Gastroesophageal sphincter (tissue), 3 donors: ENCODE data around the gene C6orf52.

ENCODE experiments used
- EP300 ChIP-seq: sonication (generic); formaldehyde crosslinking; IDR thresholded peaks from one replicate; pipeline ENCODE4 v1.6.1; 2017; ENCODE audit warnings: antibody characterized with exemption, mild to moderate bottlenecking
- TF ChIP-seq, protein P1 (sequence below), 4 experiments: fragments of 200-600 bp in 2 of 4; fragments of 450-650 bp in 2 of 4; sonication (generic) in 1 of 4; IDR thresholded peaks; one replicate each; pipeline ENCODE4 v1.5.1; 2017 to 2019; ENCODE audit warnings: antibody characterized with exemption in 4 of 4, mild to moderate bottlenecking in 2 of 4, moderate library complexity in 2 of 4

DNA sequence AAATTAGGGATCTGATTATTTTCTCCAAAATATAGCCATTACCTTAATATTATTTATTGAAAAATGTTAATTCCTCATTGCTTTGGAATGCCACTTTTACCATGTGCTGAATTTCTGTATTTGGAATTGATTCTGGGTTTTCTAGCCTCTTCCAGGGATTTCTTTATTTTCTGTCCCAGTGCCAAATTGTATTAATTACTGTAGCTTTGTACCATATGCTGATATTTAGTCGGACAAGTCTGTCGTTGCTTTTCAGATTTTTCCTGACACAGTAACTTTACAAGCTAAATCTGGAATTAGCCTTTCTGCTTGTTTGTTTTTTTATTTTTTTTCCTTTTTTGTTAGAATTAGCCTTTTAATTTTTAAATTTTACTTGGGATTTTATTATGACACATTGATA is 42.3 kb upstream of the C6orf52 start:
- TF ChIP-seq, protein P1, sequence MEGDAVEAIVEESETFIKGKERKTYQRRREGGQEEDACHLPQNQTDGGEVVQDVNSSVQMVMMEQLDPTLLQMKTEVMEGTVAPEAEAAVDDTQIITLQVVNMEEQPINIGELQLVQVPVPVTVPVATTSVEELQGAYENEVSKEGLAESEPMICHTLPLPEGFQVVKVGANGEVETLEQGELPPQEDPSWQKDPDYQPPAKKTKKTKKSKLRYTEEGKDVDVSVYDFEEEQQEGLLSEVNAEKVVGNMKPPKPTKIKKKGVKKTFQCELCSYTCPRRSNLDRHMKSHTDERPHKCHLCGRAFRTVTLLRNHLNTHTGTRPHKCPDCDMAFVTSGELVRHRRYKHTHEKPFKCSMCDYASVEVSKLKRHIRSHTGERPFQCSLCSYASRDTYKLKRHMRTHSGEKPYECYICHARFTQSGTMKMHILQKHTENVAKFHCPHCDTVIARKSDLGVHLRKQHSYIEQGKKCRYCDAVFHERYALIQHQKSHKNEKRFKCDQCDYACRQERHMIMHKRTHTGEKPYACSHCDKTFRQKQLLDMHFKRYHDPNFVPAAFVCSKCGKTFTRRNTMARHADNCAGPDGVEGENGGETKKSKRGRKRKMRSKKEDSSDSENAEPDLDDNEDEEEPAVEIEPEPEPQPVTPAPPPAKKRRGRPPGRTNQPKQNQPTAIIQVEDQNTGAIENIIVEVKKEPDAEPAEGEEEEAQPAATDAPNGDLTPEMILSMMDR (IDR thresholded peaks at IDR 0.05) = no peak
- no peak for TF ChIP-seq EP300
